GM06990 (cell line): Measurements from ENCODE around the gene ARHGEF16.

Experiments
- DNase-seq: peaks from one replicate; pipeline ENCODE4 v3.0.0-alpha.2; 2011; ENCODE audit not compliant: insufficient read length; ENCODE audit errors: extremely low read depth
- H3K27me3 ChIP-seq: replicated peaks from 2 replicates; pipeline ENCODE4 v1.6.0; 2011; ENCODE audit warnings: low read length; ENCODE audit not compliant: control insufficient read depth, insufficient read depth
- H3K36me3 ChIP-seq: 2 replicates; pipeline ENCODE4 v1.5.1; 2011; ENCODE audit warnings: low read length; ENCODE audit not compliant: control insufficient read depth, insufficient read depth
- H3K4me3 ChIP-seq: replicated peaks from 2 replicates; pipeline ENCODE4 v1.5.1; 2011; ENCODE audit warnings: low read depth, mild to moderate bottlenecking, control low read depth, low read length
- CTCF ChIP-seq: IDR thresholded peaks from 2 replicates; pipeline ENCODE4 v1.5.1; 2011; ENCODE audit warnings: low read length, control low read depth, mild to moderate bottlenecking, inconsistent platforms; ENCODE audit not compliant: insufficient read depth, poor library complexity, severe bottlenecking

ARHGEF16 gene

DNA sequence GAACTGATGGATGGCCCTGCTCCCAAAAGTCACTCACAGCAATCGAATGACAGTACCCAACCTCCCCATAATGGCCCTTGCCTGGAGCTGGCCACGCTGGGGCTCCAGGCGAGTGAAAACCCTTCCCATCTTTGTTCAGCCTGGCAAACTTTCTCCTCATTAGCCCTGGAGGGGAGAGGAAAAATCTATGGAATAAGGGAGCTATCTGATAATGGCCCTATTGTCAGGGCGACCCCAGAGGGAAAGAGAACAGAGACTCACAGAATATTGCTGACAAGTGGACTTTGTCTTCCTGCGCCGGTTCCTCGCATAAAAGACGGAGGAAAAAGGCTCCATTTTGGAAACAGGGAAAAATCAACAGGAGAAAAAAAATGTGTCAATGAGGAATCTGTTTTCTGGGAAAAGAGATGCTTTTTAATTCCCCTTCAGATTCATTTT, 13.0 kb upstream of the ARHGEF16 start:
- DNase-seq: no peak
- Histone ChIP-seq H3K36me3 (no peaks in the 10 kb centered on the region), H3K27me3 (no peaks in the 10 kb centered on the region; the same call in none of the 2 replicates), H3K4me3 (no peak overlapping the region)
- TF ChIP-seq CTCF: no peak

DNA sequence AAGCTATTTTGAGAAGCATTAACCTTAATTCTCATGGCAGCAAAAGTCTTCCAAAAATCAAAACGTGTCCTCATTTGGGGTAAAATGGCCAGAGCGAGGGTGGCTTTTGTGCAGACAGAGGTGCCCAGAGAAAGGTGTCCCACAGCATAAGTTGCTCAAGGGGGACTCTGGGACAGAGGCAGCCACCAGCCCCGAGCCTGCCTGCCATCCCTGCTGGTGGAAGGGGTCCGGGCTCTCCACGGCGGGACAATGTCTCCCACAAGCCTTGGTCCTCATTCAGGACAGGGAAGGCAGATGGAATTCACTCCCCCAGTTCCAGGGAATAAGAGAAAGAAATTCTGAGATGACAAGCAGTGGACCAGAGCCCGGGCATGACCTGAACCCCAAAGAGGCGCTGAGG, 12.6 kb upstream of the ARHGEF16 start:
- no peak for DNase-seq
- no peak overlapping the region for H3K4me3 ChIP-seq
- no peak for TF ChIP-seq CTCF
- no peaks in the 10 kb centered on the region; the same call in none of the 2 replicates for H3K27me3 ChIP-seq
- no peaks in the 10 kb centered on the region for H3K36me3 ChIP-seq

DNA sequence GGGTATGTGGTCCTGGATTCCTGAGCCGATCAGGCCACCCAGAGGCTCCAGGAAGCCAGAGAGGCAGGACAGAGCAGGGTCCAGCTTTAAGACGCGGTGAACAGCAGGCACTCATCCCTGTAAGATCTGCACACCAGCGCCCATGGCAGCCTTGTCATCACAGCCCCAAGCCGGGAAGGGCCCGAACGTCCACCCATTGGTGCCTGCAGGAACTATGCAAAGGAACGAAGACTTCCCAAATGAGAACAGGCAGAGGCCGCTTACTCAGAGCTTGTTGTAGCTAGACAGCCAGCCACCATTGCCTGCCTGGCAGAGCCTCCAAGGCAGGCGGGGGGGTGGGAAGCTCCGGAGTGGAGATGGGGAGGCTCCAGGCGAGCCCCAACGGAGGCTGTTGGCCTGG, 12.1 kb upstream of the ARHGEF16 start:
- no peaks in the 10 kb centered on the region for H3K36me3 ChIP-seq
- no peak for DNase-seq
- H3K4me3 ChIP-seq: no peak overlapping the region
- no peak for TF ChIP-seq CTCF
- H3K27me3 ChIP-seq: no peaks in the 10 kb centered on the region; the same call in none of the 2 replicates

DNA sequence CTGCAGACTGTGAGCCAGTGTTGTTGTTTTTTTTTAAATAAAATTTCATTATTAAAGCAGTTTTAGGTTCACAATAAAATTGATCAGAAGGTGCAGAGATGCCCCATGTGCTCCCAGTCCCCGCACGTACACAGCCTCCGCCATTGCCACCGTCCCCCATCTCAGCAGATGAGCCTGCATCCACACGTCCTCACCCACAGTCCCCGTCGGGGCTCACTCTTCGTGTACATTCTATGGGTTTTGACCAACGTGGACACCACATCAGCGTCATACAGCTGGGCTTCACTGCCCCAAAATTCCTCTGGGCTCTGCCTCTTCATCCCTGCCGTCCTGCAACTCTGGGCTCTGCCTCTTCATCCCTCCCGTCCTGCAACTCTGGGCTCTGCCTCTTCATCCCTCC, 11.6 kb upstream of the ARHGEF16 start:
- no peaks in the 10 kb centered on the region for H3K36me3 ChIP-seq
- H3K27me3 ChIP-seq: no peaks in the 10 kb centered on the region; the same call in none of the 2 replicates
- H3K4me3 ChIP-seq: no peak overlapping the region
- DNase-seq: no peak
- no peak for TF ChIP-seq CTCF

GRCh38 chr1:3443807-3444206, 10.7 kb upstream of the ARHGEF16 start:
- no peak for TF ChIP-seq CTCF

DNA sequence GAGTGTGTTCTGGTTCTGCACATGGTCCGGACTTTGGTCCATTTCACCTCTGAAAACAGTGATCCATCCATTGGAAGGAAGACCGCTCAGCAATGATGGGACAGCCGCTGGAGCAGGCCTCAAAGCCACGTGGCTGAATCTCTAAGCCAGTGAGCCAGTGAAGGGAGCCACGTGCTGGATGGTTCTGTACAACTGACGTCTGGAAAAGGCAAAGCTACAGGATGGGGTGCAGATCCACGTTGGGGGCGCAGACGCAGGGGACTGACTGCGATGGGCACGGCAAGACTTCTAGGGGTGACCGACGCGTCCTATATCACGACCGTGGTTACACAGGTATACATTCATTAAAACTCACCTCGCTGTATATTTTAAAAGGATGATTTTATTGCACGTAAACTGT, 10.2 kb upstream of the ARHGEF16 start:
- Histone ChIP-seq H3K4me3 (no peak overlapping the region), H3K36me3 (no peaks in the 10 kb centered on the region), H3K27me3 (no peaks in the 10 kb centered on the region; the same call in none of the 2 replicates)
- no peak for TF ChIP-seq CTCF
- no peak for DNase-seq

More at GRCh38 chr1:3443807-3444206, 10.7 kb upstream of the ARHGEF16 start:
- Histone ChIP-seq H3K36me3 (no peaks in the 10 kb centered on the region), H3K27me3 (no peaks in the 10 kb centered on the region; the same call in none of the 2 replicates), H3K4me3 (no peak overlapping the region)
- no peak for DNase-seq
